GM18861 (cell line): Measurements from ENCODE around the gene HSF2BP.
"Not testable (repeated sequence)": the region's sequence is repeated elsewhere in the genome, so short reads cannot be mapped to it uniquely, and the experiment has no call there.

Source experiments
- ATAC-seq: cut with Tn5 transposase; IDR thresholded peaks from one replicate; pipeline ENCODE4 v1.9.1; 2021; ENCODE audit not compliant: unreplicated experiment

The HSF2BP gene

DNA sequence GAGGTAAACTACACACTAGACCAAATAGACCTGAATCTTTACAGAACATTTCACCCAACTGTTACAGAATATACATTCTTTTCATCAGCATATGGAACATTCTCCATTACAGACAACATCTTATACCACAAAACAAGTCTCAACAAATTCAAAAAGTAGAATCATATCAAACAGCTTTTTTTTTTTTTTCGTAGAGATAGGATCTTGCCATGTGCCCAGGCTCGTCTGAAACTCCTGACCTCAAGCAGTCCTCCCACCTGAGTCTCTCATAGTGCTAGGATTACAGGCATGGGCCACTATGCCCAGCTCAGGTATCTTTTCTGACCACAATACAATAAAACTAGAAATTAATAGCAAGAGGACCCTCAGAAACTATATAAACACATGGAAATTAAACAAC is 36.5 kb downstream of the HSF2BP start:
- no peak for ATAC-seq

- ATAC-seq, result no peak
Measured at GRCh38 chr21:43619856-43620255, 39.4 kb downstream of the HSF2BP start.

DNA sequence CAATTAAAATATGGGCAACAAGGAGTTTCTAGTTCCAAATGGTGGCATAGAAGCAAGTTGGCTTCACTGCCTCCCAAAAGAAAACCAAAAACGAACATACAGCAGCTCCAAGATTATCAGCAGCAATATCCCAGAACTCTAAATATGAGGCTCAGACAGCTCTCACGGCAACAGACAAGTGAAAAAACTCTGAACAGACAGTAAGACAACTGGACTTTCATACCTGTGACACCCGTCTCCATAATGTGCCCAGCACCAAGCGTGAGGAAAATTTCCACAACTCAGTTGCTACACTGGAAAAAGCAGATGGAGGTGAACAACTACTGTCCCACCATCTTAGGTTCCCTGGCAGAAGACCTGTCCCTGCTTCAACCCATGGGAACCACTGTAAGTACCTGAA is 39.9 kb downstream of the HSF2BP start:
- ATAC-seq, result no peak

DNA sequence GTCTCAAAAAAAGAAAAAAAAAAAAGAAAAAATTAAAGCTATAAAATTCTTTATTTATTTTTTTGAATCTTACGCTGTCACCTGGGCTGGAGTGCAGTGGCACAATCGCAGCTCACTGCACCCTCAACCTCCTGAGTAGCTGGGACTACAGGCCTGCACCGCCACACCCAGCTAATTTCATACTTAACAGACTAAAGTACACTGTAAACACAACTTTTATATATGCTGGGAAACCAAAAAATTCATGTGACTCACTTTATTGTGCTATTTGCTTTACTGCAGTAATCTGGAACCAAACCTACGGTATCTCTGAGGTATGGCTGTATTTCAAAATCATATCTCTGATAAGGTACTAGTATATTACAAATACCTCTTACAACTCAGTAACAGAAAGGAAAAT is 40.3 kb downstream of the HSF2BP start:
- no peak for ATAC-seq

DNA sequence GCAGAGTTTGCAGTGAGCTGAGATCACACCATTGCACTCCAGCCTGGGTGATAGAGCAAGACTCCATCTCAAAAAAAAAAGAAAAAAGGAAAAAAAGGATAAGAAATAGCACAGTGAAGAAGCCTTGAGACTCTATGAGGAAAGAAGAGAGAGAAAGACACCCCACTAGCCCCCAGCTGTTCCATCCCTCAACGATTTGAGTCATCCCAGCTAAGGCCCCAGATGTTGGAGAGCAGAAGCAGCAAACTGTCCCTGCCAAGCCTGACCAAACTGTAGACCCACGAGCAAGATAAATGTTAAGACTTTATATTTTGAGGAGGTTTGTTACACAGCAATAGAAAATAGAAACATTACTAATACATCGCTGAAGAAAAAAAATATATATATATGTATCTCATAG is 42.4 kb downstream of the HSF2BP start:
- not testable (repeated sequence) for ATAC-seq

DNA sequence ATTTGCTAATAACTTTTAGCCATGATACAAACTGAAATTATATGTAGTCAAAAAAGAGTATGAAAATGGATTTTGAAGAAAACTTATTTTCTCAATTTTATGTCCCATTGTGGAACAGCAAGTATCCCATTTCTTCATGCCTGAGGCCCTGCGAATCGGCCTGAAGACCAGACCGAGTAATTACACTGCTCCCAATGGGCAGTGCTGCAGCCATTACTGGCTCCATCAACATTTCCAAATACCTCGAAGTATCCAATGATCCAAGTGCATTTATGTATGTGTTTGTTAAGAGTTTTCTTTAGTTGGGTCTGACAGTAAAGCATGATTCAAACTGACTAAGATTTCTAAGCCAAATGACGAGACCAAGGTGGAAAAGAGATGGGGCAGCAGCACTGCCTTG is 44.4 kb downstream of the HSF2BP start:
- ATAC-seq, result no peak

GRCh38 chr21:43613755-43614638 is 45.3 kb downstream of the HSF2BP start:
- no peak for ATAC-seq

GRCh38 chr21:43611598-43612369 is 47.5 kb downstream of the HSF2BP start:
- ATAC-seq, result no peak

DNA sequence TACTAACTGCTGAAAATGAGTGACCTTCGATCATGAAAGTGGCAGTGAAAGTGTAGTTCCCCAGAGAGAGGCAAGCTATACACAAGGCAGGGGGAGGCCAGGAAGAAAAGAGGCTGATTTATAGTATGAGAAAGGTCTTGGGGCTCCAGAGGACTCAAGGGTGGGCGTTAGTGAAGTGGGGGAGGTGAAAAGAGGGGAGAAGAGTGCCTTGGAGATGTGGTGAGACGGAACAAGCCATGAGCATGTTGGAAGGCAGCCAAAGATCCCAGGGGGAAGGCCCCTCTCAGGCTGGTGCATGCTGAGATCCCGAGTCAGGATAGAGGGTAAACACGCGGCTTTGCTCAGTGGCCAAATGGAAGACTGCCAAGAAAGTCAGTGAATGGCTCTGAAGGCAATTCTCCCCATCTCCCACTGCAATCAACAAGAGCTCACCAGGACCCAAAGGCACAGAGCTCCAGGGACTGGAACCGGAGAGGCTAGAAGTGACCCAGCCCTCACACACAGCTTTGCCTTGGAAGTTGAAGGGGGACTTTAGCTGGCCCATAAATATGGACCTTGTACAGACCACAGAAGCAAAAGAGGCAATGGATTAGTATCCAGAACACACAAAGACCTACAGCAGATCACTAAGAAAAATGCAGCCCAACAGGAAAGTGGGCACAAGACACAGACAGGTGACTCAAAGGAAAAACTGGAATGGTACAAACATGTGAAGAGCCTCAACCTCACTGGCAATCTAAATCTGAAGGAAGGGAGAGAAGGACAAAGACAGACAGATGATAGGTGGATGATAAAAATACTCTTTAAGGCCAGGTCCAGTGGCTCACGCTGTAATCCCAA is 49.6 kb downstream of the HSF2BP start:
- no peak for ATAC-seq

DNA sequence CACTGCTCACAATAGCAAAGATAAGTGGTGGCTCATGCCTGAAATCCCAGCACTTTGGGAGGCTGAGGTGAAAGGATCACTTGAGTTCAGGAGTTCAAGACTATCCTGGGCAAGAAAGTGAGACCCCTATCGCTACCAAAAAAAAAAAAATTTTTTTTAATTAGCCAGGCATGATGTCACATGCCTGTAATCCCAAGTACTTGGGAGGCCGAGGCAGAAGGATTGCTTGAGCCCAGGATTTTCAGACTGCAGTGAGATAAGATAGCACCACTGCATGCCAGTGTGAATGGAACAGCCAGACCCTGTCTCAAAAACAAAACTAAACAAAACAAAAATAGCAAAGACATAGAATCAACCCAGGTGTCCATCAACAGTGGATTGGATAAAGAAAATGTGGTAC is 50.6 kb downstream of the HSF2BP start:
- ATAC-seq, result no peak

GRCh38 chr21:43608225-43608624 is 51.1 kb downstream of the HSF2BP start:
- ATAC-seq, result no peak

- ATAC-seq, result no peak
Measured at GRCh38 chr21:43605320-43606215, 53.7 kb downstream of the HSF2BP start.

DNA sequence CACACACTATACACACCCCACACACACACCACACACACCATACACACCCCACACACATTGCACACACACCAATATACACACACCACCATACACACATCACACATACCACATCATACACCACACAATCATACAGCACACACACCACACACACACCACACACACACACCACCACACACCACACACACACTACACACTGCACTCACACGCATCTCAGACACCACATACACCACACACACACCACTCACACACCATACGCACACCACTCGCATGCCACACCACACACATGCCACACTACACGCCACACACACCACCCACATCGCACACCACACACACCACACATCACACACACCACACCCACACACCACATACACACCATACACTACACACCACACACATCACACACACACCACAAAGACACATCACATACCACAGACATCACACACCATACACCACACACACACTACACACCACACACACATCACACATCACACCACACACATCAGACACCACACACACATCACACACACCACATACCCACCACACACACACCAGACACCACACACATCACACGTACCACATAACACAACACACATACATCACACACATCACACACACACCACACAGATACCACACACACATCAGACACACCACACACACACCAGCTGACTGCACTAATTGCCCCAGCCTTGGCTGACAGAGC is 54.6 kb downstream of the HSF2BP start:
- no peak for ATAC-seq

DNA sequence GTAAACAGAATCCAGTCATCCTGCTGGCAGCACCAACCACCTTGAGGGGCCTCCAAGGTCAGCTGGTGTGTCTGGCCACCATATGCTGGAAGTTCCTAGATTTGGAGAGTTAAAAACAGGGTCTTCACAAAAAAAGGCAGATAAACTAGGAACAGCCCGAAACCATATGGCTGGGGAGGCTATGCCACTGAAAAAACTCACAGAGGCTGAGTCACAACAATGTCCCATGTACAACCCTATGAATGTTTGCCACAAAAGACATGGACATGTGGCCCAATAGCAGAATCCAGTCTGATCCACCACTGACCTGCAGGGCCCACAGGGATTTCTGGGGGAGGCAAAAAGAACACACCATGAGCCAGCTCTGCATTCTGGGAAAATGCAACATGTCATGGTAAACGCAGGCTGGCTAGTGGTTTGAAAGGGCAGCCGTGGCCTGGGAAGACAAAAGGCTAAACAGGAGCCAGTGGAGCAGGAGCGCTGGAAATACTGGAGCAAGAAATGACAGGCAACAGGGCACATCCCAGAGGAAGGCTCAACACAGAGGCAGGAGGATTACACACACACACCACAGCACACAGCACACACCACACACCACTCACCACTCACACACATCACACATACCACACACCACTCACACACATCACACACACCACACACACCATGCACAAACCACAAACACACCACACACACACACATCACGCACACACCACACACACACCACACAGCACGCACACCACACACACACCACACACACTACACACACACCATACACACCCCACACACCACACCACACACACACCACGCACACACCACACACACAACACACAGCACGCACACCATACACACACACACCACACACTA is 55.4 kb downstream of the HSF2BP start:
- no peak for ATAC-seq

DNA sequence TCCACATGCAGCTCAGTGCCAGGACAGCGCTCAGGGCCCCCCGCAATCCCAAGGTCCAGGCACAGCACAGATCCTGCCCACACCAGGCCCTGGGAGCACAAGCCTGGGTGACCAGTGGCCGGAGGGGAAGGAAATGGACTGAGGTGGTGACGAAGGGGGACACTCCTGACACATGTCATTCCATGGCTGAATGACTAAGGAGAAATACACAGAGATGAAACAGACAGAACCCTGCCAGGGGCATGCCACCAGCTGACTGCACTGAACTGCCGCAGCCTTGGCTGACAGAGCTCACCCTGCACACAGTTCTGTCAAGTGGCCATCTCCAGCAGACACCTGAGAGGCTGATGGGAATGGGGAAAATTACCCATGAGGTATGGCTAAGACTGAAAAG is 56.1 kb downstream of the HSF2BP start:
- no peak for ATAC-seq

GRCh38 chr21:43602266-43603232 is 56.7 kb downstream of the HSF2BP start:
- ATAC-seq, result no peak

DNA sequence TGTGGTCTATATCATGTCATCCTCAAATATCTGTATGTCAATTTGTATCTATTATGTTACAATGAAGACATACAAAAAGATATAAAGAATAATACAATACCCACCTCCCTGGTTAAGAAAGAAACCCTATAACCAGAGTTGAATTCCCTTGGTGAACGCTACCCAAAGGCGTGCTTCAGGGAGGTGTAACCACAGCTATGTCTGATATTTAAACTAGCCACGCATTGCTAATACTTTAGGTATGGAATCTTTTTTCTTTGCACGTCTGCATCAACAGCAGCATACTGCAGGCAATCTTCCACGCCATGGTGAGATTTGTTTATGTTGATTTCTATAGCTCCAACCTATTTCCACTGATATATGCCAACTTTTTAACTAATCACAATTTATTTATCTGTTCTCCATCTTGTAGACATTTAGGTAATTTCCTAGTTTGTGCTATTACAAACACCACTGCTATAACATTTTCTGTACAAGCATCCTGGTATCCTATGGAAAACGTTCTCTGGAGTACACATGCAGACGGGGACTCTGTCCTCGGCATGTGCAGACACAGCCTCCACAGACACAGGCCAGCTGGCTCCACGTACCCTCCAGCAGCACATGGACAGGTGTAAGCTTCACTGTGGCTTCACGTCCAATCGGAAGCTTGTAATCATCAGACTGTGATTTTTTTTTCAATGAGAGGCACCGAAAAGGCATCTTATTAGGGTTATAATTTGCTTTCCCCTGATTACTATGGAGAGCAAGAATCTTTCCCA is 58.5 kb downstream of the HSF2BP start:
- no peak for ATAC-seq
